Measurements from ENCODE around the gene TBC1D16.

- TF ChIP-seq, protein P1, sequence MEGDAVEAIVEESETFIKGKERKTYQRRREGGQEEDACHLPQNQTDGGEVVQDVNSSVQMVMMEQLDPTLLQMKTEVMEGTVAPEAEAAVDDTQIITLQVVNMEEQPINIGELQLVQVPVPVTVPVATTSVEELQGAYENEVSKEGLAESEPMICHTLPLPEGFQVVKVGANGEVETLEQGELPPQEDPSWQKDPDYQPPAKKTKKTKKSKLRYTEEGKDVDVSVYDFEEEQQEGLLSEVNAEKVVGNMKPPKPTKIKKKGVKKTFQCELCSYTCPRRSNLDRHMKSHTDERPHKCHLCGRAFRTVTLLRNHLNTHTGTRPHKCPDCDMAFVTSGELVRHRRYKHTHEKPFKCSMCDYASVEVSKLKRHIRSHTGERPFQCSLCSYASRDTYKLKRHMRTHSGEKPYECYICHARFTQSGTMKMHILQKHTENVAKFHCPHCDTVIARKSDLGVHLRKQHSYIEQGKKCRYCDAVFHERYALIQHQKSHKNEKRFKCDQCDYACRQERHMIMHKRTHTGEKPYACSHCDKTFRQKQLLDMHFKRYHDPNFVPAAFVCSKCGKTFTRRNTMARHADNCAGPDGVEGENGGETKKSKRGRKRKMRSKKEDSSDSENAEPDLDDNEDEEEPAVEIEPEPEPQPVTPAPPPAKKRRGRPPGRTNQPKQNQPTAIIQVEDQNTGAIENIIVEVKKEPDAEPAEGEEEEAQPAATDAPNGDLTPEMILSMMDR (IDR thresholded peaks at IDR 0.05), result no peak
- no peak for TF ChIP-seq POLR2A (IDR thresholded peaks at IDR 0.05)
These were observed 126.6 kb downstream of the TBC1D16 start for GRCh38 chr17:79909121-79909520.

Measured in gastroesophageal sphincter (tissue), 3 donors.